Cortex of kidney (tissue), 1 donor: ENCODE results near the gene PRPF39.
A peak's percentile ranks its signal among the peaks of the same experiment; 100 is the strongest.
"Not testable (repeated sequence)": the region's sequence is repeated elsewhere in the genome, so short reads cannot be mapped to it uniquely, and the experiment has no call there.

ENCODE experiments used
- DNase-seq: peaks from one replicate; lab custom pipeline; 2025; lab: John Stamatoyannopoulos, UW

The PRPF39 gene, protein sequence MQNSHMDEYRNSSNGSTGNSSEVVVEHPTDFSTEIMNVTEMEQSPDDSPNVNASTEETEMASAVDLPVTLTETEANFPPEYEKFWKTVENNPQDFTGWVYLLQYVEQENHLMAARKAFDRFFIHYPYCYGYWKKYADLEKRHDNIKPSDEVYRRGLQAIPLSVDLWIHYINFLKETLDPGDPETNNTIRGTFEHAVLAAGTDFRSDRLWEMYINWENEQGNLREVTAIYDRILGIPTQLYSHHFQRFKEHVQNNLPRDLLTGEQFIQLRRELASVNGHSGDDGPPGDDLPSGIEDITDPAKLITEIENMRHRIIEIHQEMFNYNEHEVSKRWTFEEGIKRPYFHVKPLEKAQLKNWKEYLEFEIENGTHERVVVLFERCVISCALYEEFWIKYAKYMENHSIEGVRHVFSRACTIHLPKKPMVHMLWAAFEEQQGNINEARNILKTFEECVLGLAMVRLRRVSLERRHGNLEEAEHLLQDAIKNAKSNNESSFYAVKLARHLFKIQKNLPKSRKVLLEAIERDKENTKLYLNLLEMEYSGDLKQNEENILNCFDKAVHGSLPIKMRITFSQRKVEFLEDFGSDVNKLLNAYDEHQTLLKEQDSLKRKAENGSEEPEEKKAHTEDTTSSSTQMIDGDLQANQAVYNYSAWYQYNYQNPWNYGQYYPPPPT

DNA sequence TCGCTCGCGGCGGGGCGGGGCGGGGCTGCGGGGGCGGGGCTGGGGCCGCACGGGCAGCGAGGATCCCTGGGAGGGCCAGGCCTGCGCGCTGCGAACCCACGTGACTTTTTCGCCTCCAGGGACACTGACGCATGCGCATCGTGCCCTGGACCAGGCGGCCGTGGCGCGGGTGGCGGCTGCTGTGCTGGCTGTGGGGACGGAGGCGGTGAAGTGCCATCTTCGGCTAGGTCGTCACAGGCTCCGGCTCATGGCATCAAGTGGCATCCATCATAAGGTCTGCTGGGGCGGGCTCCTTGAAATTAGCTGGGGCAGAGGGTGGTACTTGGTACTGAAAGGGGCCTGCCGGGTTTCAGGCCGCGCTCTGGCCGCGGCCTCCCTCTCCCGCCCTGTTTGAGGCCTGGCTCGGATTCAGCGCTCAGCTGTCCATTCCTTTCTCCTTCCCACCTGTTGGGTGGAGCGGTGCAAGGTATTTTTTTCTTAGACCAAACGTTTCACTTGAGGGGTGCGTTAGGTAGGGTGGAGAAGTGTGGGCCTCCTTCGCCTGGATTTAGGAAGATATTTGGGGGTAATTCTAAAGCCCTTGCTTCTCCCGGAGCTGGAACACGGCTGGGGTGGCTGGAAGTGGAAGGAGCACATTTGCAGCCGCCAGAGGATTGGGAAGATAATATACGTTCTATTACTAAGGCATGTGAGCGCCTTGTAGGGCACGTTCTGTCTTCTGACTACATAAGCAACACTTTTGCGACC, at the start of gene PRPF39:
PRPF39 (plus strand) TSS at position 141 of the 747 bp plus-strand sequence. CDS start 11,124 bp downstream, outside the sequence.
- DNase-seq, result peak; percentile 79

GRCh38 chr14:45034730-45035129, 49.2 kb upstream of the PRPF39 start:
- DNase-seq, result no peak

DNA sequence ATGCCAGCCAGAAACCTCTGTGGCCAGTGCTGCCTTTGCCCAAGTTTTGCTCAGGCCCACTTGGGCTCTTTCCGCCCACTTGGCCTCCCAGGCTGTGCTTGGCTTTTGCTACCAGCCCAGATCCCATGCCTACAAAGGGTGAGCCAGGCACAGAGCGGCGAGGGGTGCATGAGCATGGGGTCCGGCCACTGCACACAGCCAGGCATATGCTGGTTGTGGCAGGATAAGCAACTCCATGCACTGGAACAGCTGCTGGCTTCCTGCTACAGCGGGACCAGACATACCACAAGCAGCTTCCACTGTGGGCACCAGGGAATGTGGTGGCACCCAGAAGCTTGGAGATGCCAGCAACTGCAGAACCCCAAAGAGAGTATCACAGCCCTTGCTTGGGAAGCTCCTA, 45.7 kb upstream of the PRPF39 start:
- DNase-seq, result no peak

- DNase-seq, result no peak
Measured at GRCh38 chr14:45038865-45039264, 45.1 kb upstream of the PRPF39 start.

DNA sequence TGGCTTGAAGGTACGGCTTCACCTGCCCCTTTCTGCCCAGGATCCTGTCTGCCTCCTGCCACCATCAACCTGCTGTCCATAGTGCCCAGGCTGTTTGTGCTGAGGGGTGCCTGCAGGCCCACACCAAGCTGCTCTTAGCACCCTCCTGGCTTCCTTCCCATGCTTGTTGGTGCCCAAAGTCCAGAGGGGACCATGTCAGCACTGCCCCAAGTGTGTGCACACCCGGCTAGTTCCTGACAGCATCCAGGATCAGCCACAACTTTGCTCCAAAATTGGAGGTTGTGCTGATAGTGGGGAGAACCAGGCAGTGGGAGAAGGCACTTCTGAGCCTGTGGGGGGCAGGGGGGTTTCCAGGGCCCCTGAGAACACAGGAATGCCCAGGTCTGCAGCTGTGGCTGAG, 44.5 kb upstream of the PRPF39 start:
- DNase-seq, result no peak

DNA sequence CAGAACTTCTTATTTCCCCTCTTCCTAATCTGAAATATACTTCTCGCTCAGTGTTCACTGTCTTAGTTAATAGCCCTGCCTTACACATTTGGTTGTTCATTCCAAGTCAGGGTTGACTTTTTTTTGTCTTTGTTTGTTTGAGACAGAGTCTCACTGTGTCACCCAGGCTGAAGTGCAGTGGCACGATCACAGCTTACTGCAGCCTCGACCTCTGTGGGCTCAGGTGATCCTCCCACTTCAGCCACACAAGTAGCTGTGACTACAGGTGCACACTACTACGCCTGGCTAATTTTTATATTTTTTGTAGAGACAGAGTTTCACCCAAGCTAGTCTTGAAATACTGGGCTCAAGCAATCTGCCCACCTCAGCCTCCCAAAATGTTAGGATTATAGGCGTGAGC, 42.3 kb upstream of the PRPF39 start:
- no peak for DNase-seq

DNA sequence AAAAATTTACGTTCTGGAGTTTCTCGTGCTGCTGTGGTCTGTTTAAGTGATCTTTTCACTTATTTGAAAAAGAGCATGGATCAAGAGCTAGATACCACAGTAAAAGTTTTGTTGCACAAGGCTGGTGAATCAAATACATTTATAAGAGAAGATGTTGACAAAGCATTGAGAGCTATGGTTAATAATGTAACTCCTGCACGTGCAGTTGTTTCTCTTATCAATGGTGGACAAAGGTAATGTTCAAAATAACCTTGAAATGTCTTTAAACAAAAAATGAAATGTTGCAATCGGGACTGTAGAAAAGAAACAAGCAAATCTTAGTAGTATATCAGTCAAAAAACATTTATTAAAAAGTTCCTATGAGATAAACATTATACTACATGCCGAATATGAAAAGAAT, 39.3 kb upstream of the PRPF39 start:
- DNase-seq, result no peak

GRCh38 chr14:45048385-45048784, 35.5 kb upstream of the PRPF39 start:
- no peak for DNase-seq

DNA sequence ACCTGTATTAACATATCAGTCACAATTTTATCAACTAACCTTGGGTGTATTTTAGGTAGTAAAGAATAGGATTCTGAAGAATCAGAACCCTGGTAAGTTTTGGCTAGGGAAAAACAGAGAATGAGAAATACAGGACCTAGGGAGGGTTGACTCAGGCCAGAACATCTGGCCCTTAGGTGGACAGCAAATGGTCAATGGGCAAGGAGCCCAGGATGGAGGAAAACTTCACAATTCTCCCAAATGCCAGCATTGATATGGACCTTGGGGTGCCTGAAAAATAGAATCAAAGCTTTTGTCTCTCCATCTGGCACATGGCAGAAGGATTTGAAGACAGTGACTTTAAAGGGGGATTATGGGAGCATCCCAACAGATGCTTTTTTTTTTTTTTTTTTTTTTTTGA, 32.7 kb upstream of the PRPF39 start:
- no peak for DNase-seq

DNA sequence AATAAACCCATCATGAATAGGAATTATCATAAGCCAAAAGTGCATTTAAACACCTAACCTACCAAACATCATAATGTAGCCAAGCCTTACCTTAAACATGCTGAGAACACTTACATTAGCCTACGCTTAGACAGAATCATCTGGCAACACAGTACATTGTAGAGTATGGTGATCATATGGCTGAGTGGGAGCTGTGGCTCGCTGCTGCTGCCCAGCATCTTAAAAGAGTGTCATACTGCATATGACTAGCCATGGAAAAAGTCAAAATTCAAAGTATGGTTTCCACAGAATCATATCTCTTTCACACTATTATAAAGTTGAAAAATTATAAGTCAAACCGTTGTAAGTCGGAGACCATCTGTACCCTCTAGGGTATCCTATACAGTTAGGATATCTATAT, 32.0 kb upstream of the PRPF39 start:
- no peak for DNase-seq

- DNase-seq, result no peak
Measured at GRCh38 chr14:45057349-45057748, 26.6 kb upstream of the PRPF39 start.

- DNase-seq, result no peak
Measured at GRCh38 chr14:45057881-45058364, 26.0 kb upstream of the PRPF39 start.

GRCh38 chr14:45060551-45060950, 23.4 kb upstream of the PRPF39 start:
- DNase-seq, result no peak

GRCh38 chr14:45065540-45065939, 18.4 kb upstream of the PRPF39 start:
- no peak for DNase-seq

GRCh38 chr14:45065956-45066355, 18.0 kb upstream of the PRPF39 start:
- DNase-seq, result no peak

DNA sequence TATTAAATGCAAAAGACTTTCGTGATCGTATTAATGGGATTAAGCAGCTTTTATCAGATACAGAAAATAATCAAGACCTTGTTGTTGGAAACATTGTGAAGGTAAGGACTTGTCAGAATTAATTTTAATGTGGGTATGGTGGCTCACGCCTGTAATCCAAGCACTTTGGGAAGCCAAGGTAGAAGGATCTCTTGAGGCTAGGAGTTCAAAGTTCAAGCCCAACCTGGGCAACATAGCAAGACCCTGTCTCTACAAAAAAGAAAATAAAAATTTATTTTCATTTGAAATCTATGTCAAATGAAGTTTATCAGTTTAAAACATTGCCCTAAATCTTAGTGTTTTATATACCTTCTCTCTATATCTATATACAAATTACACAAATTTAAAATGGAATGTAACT, 17.2 kb upstream of the PRPF39 start:
- no peak for DNase-seq

- DNase-seq, result no peak
Measured at GRCh38 chr14:45068396-45068795, 15.5 kb upstream of the PRPF39 start.

- DNase-seq, result no peak
Measured at GRCh38 chr14:45070215-45070614, 13.7 kb upstream of the PRPF39 start.

- DNase-seq, result no peak
Measured at GRCh38 chr14:45072126-45072525, 11.8 kb upstream of the PRPF39 start.

GRCh38 chr14:45073231-45073879, 10.6 kb upstream of the PRPF39 start:
- no peak for DNase-seq

GRCh38 chr14:45078323-45078722, 5.6 kb upstream of the PRPF39 start:
- DNase-seq, result no peak

DNA sequence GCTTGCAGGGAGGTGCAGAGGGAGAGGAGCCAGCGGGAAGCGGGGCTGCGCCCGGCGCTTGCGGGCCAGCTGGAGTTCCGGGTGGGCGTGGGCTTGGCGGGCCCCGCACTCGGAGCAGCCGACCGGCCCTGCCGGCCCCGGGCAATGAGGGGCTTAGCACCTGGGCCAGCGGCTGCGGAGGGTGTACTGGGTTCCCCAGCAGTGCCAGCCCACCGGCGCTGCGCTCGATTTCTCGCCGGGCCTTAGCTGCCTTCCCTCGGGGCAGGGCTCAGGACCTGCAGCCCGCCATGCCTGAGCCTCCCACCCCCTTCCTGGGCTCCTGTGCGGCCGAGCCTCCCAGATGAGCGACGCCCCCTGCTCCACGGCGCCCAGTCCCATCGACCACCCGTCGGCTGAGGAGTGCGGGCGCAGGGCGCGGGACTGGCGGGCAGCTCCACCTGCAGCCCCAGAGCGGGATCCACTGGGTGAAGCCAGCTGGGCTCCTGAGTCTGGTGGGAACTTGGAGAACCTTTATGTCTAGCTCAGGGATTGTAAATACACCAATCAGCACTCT, 3.4 kb upstream of the PRPF39 start:
- DNase-seq, result not testable (repeated sequence)
